ENCODE results near the gene LIN7B. TPM values are rescaled to one million over a fixed set of nuclear protein-coding genes. Genes with fewer than 3 reads are reported as not detected.

Gene LIN7B
- total RNA-seq, 4 donors from 2014 or later: 6.6 to 9.0 (median 7.1) TPM; not detected in 1

DNA sequence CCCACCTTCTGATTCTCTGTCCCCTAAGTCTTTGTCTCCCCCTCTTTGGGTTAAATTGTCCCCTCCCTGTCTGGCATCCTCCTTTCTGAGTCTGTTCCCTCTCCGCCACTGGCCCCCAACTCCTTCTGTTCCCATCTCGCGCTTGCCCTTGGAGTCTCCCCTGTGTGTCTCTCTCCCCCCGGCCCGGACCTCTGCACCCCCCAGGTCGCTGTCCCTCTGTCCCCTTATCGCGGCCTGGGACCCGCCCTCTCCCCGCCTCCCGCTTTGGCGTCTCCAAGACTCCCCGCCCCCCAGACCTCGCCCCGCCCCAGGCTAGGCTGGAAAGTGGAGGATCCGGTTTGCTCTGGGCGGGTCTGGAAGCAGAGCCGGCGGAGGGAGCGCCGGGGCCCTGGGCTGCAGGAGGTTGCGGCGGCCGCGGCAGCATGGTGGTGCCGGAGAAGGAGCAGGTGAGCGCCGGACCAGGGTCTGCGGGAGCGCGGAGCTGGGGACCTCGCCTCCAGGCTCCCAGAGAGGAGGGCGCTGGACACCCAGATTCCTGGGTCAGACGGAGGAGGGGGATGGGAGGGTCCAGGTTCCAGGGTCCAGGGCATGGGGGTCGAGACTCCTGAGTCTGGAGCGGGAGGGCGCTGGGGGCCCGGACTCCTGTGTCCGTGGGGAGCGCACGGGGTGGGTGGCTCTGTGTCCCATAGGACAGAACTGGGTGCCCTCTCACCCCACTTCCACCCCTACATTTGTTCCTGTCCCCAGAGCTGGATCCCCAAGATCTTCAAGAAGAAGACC lies 43.5 kb downstream of the LIN7B start, which contains the start of gene TRPM4:
TRPM4 (plus strand) TSS at position 348 of the 780 bp plus-strand sequence; CDS start at position 423, 75 bp downstream.
- TF ChIP-seq, protein P1, sequence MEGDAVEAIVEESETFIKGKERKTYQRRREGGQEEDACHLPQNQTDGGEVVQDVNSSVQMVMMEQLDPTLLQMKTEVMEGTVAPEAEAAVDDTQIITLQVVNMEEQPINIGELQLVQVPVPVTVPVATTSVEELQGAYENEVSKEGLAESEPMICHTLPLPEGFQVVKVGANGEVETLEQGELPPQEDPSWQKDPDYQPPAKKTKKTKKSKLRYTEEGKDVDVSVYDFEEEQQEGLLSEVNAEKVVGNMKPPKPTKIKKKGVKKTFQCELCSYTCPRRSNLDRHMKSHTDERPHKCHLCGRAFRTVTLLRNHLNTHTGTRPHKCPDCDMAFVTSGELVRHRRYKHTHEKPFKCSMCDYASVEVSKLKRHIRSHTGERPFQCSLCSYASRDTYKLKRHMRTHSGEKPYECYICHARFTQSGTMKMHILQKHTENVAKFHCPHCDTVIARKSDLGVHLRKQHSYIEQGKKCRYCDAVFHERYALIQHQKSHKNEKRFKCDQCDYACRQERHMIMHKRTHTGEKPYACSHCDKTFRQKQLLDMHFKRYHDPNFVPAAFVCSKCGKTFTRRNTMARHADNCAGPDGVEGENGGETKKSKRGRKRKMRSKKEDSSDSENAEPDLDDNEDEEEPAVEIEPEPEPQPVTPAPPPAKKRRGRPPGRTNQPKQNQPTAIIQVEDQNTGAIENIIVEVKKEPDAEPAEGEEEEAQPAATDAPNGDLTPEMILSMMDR (IDR thresholded peaks at IDR 0.05; ENCODE audit: low read depth): no peak

DNA sequence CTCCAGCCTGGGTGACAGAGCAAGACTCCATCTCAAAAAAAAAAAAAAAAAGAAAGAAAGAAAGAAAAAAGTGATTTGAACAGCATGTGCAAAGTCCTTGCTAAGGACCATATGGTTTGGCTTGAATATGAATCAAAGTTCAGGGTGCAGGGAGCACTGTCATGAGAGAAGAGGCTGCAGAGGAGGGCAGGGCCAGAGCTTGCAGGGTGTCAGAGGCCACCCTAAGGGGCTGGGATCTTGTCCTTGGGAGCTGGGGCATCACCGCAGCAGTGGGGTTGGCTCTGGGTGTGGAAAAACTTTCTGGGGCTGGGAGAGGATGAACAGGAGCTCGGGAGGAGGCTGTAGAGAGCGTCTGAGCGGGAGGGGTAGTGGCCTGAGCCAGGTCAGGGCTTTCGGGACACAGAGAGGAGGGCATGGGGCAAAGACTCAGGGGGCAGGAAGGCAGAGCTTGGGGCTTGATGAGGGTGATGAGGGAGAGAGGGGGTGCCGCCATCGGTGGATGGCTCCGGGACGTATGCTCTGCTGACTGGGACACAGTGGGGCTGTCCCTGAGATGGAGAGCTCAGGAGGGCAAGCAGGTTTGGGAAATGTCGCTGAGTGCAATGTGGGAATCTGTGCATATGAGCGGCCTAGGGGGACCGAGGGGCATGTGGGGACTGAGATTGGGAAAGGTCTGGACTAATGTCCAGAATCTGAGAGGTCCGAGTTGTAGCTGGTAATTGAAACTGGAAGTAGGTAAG lies 46.5 kb downstream of the LIN7B start:
- TF ChIP-seq, protein P1 (IDR thresholded peaks at IDR 0.05; ENCODE audit: low read depth): no peak

DNA sequence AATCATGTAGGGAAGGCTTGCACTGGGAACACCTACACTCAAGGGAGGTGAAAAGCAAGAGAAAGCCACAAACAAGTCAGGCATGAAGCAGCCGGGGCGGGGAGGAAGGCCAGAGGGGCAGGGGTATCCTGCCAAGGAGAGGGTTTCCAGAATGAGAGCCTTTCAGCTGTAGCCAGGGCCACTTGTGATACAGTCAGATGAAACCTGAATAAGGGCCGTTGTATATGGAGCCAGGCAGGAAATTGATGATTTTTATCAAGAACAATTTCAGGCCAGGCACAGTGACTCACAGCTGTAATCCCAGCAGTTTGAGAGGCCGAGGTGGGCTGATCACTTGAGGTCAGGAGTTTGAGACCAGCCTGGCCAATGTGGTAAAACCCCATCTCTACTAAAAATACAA lies 47.8 kb downstream of the LIN7B start:
- TF ChIP-seq, protein P1 (IDR thresholded peaks at IDR 0.05; ENCODE audit: low read depth): no peak

DNA sequence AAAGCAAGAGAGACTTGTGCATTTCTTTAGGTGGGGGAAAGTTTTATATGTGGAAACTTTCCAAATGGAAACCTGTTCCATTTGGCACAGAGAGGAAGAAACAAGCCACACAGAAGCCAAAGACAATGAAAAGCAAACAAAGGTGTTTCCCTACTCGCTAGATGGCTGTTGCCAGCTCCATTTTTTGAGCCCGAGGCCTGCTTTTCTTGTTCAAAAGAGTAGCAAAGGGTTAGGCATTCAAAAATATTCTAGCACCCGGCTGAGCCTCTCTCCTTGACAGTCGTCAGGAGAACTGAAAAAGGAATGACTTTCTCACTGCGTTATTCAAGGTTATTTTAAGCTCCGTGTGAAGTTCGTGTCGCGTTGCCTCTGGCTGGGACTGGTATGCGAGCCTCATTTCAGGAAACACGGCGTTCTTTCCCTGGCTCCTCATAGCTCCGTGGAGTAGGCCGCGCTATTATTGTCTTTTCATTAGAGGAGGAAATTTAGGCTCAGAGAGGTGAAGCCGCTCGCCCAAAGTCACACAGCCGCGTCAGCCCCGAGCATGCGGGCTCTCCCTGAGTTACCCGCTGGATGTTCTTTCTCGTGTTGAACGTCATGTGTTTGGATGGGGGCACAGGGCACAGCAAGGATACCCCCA lies 51.1 kb downstream of the LIN7B start:
- TF ChIP-seq, protein P1 (IDR thresholded peaks at IDR 0.05; ENCODE audit: low read depth): no peak

DNA sequence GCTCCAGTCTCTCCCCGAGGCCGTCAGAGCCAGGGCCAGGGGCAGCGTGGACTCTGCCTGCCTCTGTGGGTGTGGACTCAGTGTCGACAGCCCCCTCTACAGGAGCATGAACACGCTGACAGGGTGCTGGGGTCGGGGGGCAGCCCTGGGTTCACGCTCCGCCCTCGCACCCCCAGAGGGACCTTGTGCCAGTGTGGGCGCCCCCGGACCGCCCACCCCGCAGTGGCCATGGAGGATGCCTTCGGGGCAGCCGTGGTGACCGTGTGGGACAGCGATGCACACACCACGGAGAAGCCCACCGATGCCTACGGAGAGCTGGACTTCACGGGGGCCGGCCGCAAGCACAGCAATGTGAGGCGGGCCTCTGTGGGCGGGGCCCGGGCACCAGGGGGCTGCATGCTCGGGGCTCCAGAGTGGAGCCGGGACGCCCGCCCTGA lies 51.7 kb downstream of the LIN7B start:
- TF ChIP-seq, protein P1 (IDR thresholded peaks at IDR 0.05; ENCODE audit: low read depth): no peak

DNA sequence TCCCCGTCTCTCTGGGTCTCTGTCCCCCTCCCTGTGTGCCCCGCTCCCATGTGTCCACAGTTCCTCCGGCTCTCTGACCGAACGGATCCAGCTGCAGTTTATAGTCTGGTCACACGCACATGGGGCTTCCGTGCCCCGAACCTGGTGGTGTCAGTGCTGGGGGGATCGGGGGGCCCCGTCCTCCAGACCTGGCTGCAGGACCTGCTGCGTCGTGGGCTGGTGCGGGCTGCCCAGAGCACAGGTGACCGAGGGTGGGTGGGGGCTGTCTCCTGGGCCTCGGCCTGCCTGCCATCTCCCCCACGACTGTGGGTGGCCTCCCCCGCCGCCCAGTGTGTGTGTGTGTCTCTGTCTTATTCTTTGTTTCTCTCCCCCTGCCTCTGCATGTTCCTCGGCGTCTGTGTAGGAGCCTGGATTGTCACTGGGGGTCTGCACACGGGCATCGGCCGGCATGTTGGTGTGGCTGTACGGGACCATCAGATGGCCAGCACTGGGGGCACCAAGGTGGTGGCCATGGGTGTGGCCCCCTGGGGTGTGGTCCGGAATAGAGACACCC lies 53.8 kb downstream of the LIN7B start:
- TF ChIP-seq, protein P1 (IDR thresholded peaks at IDR 0.05; ENCODE audit: low read depth): no peak

Small RNA genes within 50 kb of the gene (small RNA-seq; reads per million reads assigned to genes)
- not detected for gene RN7SL708P

Other genes with a start within 250 kb of the LIN7B start
- gene PLEKHA4, start 245.8 kb upstream of the LIN7B start, total RNA-seq: 10 to 100 TPM in 1 of 4 donors, 1 to 10 TPM in 3; 5.7 to 27.3 (median 8.5) TPM
- 10 to 100 TPM; 30.5 to 81.7 (median 48.3) TPM for gene PPP1R15A, start 241.9 kb upstream of the LIN7B start, total RNA-seq
- gene TULP2, start 215.6 kb upstream of the LIN7B start, total RNA-seq: under 1 TPM in 1 of 4 donors, not detected in 3; 0.22 TPM
- 100 to 1,000 TPM; 128 to 480 (median 313) TPM for gene NUCB1, start 214.1 kb upstream of the LIN7B start, total RNA-seq
- 1 to 10 TPM in 1 of 4 donors, not detected in 3; 1.1 TPM for gene DHDH, start 180.7 kb upstream of the LIN7B start, total RNA-seq
- gene BAX, start 159.5 kb upstream of the LIN7B start, total RNA-seq: 10 to 100 TPM; 21.0 to 37.2 (median 31.2) TPM
- gene FTL, start 149.1 kb upstream of the LIN7B start, total RNA-seq: over 10,000 TPM in 3 of 4 donors, 1,000 to 10,000 TPM in 1; 7,770 to 28,830 (median 13,714) TPM
- gene GYS1, start 121.1 kb upstream of the LIN7B start, total RNA-seq: 10 to 100 TPM; 15.1 to 86.3 (median 34.5) TPM
- gene RUVBL2, start 120.5 kb upstream of the LIN7B start, total RNA-seq: 10 to 100 TPM; 34.3 to 62.5 (median 49.4) TPM
- not detected for gene LHB, start 97.3 kb upstream of the LIN7B start, total RNA-seq
- gene CGB3, start 90.0 kb upstream of the LIN7B start, total RNA-seq: not detected
- gene CGB2, start 82.5 kb upstream of the LIN7B start, total RNA-seq: not detected
- gene CGB1, start 77.5 kb upstream of the LIN7B start, total RNA-seq: not detected
- not detected for gene CGB5, start 70.5 kb upstream of the LIN7B start, total RNA-seq
- not detected for gene CGB8, start 65.3 kb upstream of the LIN7B start, total RNA-seq
- 1 to 10 TPM in 1 of 4 donors, not detected in 3; 1.3 TPM for gene CGB7, start 56.6 kb upstream of the LIN7B start, total RNA-seq
- not detected for gene NTF4, start 49.6 kb upstream of the LIN7B start, total RNA-seq
- not detected for gene KCNA7, start 41.7 kb upstream of the LIN7B start, total RNA-seq
- gene SNRNP70, start 28.9 kb upstream of the LIN7B start, total RNA-seq: 100 to 1,000 TPM; 122 to 164 (median 152) TPM
- 1 to 10 TPM in 3 of 4 donors, not detected in 1; 1.1 to 6.5 (median 1.5) TPM for gene C19orf73, start 4.8 kb downstream of the LIN7B start, total RNA-seq
- gene PPFIA3, start 5.2 kb downstream of the LIN7B start, total RNA-seq: 1 to 10 TPM in 3 of 4 donors, under 1 TPM in 1; 0.68 to 5.7 (median 2.4) TPM
- 1 to 10 TPM in 2 of 4 donors, under 1 TPM in 2; 0.49 to 3.8 (median 1.7) TPM for gene HRC, start 41.0 kb downstream of the LIN7B start, total RNA-seq
- gene TRPM4, start 43.4 kb downstream of the LIN7B start, total RNA-seq: 10 to 100 TPM in 3 of 4 donors, 1 to 10 TPM in 1; 6.5 to 25.8 (median 11.8) TPM
- gene SLC6A16, start 210.8 kb downstream of the LIN7B start, total RNA-seq: 1 to 10 TPM in 3 of 4 donors, under 1 TPM in 1; 0.85 to 6.0 (median 3.1) TPM
- gene CD37, start 221.0 kb downstream of the LIN7B start, total RNA-seq: 10 to 100 TPM in 3 of 4 donors, 1 to 10 TPM in 1; 8.9 to 87.4 (median 21.1) TPM
- gene TEAD2, start 248.0 kb downstream of the LIN7B start, total RNA-seq: 10 to 100 TPM; 13.8 to 23.5 (median 19.6) TPM
- 1 to 10 TPM in 1 of 4 donors, not detected in 3; 2.6 TPM for gene DKKL1, start 249.5 kb downstream of the LIN7B start, total RNA-seq

Data from subcutaneous adipose tissue (tissue), 4 donors.